PFSK-1 (cell line): ENCODE results near the gene SLC35A2.

Source experiments
- POLR2AphosphoS5 ChIP-seq: IDR thresholded peaks from 2 replicates; pipeline ENCODE4 v1.6.1; 2012; ENCODE audit warnings: low read depth, mild to moderate bottlenecking, control low read depth, low read length, moderate library complexity
- SIN3A ChIP-seq: IDR thresholded peaks from 2 replicates; pipeline ENCODE4 v1.6.1; 2012; ENCODE audit warnings: mild to moderate bottlenecking, low read length, moderate library complexity, borderline replicate concordance; ENCODE audit not compliant: insufficient read depth
- TAF1 ChIP-seq: IDR thresholded peaks from 2 replicates; pipeline ENCODE4 v1.6.1; 2012; ENCODE audit warnings: low read length, control low read depth, borderline replicate concordance; ENCODE audit not compliant: insufficient read depth
- TF ChIP-seq, protein P1 (sequence below), 2 experiments: IDR thresholded peaks; 2 replicates each; pipeline versions ENCODE4 v1.6.1 to v1.8.0; 2011 to 2012; ENCODE audit warnings: low read depth in 2 of 2, low read length in 2 of 2, control low read depth in 1 of 2, inconsistent platforms in 1 of 2, mild to moderate bottlenecking in 1 of 2, moderate library complexity in 1 of 2; ENCODE audit not compliant: insufficient read depth in 1 of 2

DNA sequence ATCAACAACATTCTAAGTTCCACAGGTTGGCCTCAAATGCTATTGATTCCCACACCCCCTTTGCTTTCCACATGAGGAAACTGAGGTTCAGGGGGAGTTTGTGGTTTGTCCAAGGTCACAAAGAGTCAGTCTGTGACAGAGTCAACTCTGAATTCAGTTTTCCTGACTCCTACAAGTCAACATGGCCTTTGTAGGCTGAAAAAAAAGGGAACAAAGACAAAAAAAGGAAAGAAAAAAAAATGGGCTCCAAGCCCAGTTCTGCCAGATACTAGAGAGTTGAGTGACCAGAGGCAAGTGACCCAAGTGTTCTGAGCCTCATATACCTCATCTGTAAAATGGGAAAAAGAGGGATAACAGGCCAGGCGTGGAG is 23.8 kb upstream of the SLC35A2 start:
- TF ChIP-seq, protein P1, sequence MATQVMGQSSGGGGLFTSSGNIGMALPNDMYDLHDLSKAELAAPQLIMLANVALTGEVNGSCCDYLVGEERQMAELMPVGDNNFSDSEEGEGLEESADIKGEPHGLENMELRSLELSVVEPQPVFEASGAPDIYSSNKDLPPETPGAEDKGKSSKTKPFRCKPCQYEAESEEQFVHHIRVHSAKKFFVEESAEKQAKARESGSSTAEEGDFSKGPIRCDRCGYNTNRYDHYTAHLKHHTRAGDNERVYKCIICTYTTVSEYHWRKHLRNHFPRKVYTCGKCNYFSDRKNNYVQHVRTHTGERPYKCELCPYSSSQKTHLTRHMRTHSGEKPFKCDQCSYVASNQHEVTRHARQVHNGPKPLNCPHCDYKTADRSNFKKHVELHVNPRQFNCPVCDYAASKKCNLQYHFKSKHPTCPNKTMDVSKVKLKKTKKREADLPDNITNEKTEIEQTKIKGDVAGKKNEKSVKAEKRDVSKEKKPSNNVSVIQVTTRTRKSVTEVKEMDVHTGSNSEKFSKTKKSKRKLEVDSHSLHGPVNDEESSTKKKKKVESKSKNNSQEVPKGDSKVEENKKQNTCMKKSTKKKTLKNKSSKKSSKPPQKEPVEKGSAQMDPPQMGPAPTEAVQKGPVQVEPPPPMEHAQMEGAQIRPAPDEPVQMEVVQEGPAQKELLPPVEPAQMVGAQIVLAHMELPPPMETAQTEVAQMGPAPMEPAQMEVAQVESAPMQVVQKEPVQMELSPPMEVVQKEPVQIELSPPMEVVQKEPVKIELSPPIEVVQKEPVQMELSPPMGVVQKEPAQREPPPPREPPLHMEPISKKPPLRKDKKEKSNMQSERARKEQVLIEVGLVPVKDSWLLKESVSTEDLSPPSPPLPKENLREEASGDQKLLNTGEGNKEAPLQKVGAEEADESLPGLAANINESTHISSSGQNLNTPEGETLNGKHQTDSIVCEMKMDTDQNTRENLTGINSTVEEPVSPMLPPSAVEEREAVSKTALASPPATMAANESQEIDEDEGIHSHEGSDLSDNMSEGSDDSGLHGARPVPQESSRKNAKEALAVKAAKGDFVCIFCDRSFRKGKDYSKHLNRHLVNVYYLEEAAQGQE (IDR thresholded peaks at IDR 0.05; ENCODE audit: insufficient read depth in 1 of 2, low read depth in 2 of 2, low read length in 2 of 2) = no peak
- no peak for TF ChIP-seq POLR2AphosphoS5
- no peak for TF ChIP-seq TAF1
- TF ChIP-seq SIN3A = no peak
